ENCODE measurements around the gene SIGLEC1.

The SIGLEC1 gene

DNA sequence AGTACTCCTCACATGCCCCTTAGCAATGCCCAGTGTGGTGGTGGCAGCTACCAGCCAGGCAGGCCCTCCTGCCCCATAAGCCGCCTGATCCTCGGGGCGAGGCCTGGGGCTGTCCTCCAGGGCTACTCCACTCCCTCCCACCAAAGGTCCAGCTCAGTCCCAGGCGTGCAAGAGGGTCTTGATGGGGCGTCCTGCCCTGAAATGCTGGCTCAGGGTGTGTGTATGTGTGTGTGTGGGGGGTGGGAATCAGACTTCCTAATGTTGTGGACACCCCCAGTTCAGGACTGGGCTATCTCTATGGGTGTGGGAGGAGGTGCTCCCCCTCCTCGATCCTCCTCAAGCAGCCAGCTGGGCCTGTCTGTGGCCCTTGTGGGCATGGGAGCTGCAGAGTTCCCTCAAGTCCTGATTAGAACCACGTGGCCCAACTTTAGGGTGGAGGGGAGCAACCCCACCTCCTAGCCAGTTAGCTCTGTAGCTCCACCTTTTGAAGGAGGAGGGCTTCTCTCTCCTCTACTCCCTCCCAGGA is 27.6 kb upstream of the SIGLEC1 start:
- FAIRE-seq (no peak), DNase-seq (ENCODE audit: insufficient read length, low spot score) (no peak)
- TF ChIP-seq, protein P1, sequence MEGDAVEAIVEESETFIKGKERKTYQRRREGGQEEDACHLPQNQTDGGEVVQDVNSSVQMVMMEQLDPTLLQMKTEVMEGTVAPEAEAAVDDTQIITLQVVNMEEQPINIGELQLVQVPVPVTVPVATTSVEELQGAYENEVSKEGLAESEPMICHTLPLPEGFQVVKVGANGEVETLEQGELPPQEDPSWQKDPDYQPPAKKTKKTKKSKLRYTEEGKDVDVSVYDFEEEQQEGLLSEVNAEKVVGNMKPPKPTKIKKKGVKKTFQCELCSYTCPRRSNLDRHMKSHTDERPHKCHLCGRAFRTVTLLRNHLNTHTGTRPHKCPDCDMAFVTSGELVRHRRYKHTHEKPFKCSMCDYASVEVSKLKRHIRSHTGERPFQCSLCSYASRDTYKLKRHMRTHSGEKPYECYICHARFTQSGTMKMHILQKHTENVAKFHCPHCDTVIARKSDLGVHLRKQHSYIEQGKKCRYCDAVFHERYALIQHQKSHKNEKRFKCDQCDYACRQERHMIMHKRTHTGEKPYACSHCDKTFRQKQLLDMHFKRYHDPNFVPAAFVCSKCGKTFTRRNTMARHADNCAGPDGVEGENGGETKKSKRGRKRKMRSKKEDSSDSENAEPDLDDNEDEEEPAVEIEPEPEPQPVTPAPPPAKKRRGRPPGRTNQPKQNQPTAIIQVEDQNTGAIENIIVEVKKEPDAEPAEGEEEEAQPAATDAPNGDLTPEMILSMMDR (IDR thresholded peaks at IDR 0.05; ENCODE audit: insufficient read depth, missing control alignments) = no peak

DNA sequence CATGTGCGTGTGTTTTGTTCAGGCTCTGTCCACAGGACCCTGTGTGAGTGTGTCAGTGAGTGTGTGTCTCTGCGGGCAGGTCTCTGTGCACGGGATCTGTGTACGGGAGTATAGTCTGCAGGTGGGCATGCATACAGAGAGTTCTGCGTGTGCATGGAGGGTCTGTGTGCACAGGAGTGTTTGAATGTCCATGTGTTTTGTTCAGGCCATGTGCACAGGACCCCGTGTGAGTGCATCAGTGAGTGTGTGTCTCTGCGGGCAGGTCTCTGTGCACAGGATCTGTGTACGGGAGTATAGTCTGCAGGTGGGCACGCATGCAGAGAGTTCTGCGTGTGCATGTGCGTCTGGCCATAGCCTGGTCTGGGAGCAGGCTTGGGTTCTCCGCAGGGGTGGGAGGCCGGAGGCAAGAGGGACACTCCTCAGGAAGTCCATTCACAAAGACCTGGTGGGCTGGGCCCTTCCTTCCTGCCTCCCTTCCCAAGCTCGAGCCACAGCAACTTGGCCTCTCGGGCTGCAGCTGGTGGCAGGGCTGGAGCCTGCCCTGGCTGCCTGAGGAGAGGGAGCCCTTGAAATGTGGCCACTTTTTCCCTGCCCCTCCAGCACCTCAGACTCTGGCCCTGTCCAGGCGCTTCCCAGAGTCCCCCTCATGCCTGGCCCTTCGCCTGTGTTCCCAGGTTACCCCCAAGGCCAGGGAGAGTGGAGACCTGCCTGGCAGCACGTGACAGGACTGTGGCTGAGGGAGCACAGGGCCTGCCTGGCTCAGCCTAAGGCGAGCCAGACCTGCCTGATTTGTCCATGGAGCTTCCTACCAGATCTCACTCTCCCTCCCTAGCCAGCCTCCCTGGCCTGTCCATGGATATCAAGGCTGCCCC is 26.9 kb upstream of the SIGLEC1 start:
- FAIRE-seq = no peak

DNA sequence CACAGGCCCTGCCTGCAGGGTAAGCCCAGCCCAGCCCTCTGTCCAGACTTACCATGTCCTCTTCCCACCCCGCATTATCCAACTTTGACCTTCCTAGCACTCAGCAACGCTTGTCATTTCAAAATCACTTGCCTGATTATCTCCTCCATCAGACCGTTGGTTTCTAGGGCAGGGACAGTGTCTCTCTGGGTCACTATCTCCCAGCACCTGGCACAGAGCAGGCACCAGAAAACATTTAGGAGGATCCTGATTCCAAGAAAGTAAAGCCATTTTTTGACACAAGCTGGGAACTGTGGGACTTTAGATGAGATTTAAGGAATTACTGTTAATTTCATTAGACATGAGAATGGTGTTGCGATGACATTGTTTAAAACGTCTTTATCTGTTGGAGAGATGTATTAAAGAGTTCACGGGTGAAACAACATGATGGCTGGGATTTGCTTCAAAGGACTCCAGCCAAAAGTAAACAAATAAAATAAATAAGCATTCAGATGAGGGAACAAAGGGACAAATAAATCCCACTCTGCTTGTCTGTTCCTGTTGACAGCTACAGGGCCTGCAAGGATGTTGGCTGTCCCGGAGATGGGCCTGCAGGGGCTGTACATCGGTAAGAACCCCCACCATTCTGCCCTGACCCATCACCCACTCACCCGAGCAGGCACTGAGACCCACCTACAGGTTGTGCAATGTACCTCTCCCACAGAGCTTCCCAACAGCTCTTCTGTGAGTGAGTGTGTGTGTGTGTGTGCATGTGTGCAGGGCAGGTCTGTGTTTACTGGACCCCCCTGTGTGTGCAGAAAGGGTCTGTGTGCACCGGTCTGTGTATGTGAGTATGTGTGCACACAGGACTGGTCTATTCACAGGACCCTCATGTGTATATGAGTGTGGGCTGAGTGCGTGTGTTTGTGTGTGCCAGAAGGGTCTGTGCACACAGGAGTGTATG is 26.0 kb upstream of the SIGLEC1 start:
- DNase-seq (ENCODE audit: insufficient read length, low spot score) = no peak
- TF ChIP-seq, protein P1 (IDR thresholded peaks at IDR 0.05; ENCODE audit: insufficient read depth, missing control alignments) = no peak
- no peak for FAIRE-seq

More for the DNA sequence above, 26.9 kb upstream of the SIGLEC1 start:
- TF ChIP-seq, protein P1 (IDR thresholded peaks at IDR 0.05; ENCODE audit: insufficient read depth, missing control alignments) = no peak
- DNase-seq (ENCODE audit: insufficient read length, low spot score) = no peak

DNA sequence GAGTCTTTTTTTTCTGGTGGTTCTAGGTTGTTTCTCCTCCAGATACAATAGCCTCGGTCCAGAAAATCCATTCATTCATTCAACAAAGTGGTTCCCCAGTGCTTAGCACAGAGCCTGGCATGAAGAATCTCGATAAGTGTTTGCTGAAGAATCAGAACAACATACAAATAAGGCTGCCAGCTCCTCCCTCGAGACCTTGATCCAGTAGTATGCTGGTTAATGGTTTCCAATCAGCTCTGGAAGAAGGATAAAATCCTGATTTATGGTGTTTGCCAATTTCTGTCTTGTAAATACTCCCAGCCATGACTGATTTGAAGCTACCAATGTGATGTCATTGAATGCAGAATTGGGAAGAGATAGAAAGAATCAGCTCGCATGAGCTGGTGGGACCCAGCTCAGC is 23.4 kb upstream of the SIGLEC1 start:
- TF ChIP-seq, protein P1 (IDR thresholded peaks at IDR 0.05; ENCODE audit: insufficient read depth, missing control alignments) = no peak
- DNase-seq (ENCODE audit: insufficient read length, low spot score) (no peak), FAIRE-seq (no peak)

DNA sequence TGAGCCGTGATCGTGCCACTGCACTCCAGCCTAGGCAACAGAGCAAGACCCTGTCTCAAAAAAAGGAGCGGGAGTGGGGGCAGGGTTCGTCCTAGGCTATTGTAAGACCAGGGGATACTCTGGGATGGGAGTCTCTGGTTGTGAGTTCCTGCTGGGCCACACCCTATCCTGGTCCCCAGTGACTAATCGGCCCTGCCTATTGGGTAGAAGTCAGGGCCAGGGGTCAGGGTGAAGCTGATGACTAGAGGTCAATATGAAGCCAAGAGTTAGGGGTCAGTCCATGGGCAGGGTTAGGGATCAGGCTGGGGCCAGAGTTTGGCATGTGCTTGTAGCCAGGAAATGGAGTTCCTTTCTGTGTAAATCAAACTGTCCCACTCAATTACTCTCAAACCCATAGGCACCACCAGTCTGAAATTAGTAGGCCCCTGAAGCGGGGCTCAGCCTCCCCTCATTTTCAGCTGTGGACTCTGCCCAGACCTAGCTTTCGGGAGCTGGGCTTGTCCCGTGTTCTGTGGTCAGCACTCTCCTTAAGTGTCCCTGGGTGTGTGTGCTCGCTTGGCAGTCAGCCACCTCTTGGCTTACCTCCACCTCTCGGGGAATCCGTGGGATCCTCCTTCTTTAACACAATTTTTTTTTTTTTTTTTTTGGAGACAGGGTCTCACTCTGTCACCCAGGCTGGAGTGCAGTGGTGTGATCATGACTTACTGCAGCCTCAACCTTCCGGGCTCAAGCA is 21.9 kb upstream of the SIGLEC1 start:
- TF ChIP-seq, protein P1 (IDR thresholded peaks at IDR 0.05; ENCODE audit: insufficient read depth, missing control alignments) = no peak
- no peak for DNase-seq (ENCODE audit: insufficient read length, low spot score)
- FAIRE-seq = no peak

DNA sequence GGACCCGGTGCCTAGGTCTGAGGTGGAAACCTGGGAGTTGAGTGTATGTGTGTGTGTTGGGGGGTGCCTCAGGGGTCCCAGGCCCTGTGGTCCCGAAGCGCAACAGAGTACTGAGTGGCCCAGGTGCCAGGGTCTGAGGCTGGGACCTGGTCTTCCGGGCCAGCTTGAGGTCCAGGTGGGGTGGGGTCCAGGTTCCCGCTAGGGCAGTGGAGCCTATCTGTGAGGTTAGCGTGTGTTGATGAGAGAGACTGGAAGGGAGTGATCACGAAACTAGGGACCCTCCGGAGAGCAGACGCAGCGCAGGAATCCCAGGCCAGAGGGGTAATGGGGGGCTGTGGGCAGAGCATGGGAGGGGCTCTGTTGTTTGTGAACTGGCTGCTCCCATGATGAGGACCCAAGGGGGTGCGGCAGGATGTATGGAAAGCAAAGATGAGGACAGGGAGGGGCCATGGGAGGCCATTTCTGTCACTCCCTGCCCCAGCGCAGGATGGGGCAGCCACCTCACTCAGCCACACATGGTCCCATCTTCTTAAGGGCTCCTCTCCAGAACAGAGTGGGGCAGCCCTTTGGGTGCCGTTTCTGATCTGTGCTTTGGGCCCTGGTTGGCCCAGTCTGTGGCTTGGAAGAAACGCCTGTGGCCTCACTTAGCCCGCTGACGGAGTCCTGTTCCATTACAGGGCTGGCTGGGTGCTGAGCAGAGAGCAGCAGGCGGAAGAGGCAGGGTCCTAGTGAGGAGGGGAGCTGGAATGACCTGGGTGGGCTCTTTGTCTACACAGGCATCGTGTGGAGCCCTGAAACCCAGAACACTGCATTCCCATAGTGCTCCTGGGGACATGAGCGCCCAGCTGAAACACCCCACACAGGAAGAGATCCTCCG is 21.0 kb upstream of the SIGLEC1 start:
- DNase-seq (ENCODE audit: insufficient read length, low spot score) = no peak
- no peak for FAIRE-seq
- TF ChIP-seq, protein P1 (IDR thresholded peaks at IDR 0.05; ENCODE audit: insufficient read depth, missing control alignments) = no peak

All from D721Med (cell line).